HG03565 (cell line): ENCODE data around the gene GLIPR2.
"Not testable (repeated sequence)": the region's sequence is repeated elsewhere in the genome, so short reads cannot be mapped to it uniquely, and the experiment has no call there.

Experiments used
- ATAC-seq: cut with Tn5 transposase; IDR thresholded peaks from one replicate; pipeline ENCODE4 v1.9.1; 2021; ENCODE audit warnings: mild to moderate bottlenecking, moderate library complexity; ENCODE audit not compliant: unreplicated experiment

The GLIPR2 gene

DNA sequence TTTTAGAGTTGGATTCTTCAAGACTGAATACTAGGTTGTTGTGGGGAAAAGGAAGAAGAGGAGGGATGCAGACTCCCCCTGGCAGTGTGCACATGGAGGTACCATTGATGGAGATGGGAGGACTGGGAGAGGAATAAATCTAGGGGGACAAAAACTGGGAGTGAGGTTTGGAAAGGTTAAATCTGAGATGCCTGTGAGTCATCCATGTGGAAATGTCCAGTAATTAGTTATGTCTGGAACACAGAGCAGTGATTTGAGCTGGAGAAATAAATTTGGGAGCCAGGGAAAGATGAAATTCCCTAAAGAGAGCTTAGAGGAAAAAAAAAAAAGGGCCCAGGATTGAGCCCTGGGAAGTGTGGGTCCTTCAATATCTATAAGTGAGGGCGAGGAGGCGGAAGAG, 24.7 kb downstream of the GLIPR2 start:
- ATAC-seq = no peak

DNA sequence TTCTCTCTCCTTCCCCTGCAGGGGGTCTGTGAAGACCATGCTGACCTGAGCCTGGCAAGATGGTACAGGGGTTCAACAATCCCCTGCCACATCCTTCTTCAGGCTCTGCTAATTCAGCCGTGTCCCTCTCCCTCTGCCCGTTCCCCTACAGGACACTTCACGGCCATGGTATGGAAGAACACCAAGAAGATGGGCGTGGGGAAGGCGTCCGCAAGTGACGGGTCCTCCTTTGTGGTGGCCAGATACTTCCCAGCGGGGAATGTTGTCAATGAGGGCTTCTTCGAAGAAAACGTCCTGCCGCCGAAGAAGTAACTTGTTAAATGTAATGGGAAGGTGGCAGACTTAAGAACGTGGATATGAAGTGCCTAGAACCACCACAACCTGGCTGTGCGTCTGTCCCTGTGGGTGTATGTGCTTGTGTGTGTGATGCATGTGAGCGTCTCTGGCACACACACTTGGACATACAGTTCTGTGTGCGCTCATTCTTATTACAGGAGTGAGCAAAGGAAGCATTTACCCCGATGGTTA, 25.7 kb downstream of the GLIPR2 start:
- ATAC-seq = no peak

DNA sequence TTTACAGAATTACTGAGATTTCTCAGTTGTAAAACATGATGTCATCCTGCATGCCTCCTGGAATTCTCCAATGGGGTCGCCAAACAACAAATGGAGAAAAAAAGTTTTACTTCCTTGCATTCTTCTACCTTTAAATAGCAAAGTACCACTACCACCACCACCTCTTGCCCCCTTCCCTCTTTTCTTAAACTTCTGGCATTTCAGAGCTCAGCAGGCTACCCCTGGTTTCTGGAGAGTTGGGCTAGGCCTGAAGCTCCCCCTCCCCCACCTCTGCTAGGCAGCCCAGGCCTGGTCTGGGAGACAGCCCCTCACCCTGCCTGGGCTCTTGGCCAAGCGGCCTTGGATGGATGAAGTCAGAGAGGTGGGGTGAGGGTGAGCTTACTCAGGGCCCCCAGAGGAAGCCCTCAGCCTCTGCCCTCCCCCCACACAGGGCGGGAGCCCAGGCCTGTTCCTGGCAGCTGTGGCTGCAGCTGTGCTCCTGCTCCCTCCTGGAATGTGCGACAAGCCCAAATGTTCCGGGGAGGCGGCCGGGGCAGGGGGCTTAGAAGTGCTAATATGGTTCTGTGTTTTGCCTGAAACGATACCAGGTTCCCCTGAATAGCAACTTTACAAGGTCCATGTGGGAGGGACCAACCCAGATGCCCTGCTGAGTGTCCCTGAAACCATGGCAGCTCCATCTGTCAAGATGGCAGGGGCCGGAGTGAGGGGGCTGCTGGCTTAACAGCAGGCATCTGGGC, 26.7 kb downstream of the GLIPR2 start:
- ATAC-seq = no peak

DNA sequence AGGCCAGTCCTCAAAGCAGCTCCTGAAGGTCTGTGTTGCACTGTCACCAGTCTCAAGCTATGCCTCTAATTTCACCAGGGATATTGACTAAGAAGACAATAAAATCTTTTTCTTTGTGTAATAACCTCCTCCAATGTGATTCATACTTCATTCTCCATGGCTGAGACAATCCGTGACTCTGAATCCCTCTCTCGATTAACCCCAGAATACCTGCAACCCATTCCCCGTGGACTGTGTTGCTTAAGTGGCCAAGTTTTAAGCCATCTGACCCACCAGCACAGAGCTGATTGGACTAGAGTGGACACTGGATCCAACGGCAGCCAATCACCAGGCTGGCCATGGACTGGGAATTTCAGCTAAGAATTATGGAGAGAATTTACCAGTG, 27.2 kb downstream of the GLIPR2 start:
- ATAC-seq = no peak

DNA sequence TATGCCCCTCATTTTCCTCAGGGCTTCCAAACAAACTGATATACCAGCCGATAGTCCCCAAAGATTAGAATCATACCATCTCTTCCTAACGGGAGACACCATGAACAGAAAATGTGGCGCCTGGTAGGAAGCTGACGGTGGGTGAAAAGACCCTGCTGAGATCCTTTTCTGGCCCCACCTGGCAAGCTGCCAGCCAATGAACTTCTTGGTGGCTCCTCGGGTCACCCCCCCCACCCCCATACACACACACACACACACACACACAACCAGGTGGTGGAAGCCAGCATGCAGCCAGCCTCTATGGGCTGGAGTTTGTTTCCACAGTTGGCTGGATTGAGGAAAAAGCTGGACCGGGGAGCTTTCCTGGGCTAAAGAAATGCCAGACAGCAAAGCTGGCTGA, 27.8 kb downstream of the GLIPR2 start:
- ATAC-seq = no peak

DNA sequence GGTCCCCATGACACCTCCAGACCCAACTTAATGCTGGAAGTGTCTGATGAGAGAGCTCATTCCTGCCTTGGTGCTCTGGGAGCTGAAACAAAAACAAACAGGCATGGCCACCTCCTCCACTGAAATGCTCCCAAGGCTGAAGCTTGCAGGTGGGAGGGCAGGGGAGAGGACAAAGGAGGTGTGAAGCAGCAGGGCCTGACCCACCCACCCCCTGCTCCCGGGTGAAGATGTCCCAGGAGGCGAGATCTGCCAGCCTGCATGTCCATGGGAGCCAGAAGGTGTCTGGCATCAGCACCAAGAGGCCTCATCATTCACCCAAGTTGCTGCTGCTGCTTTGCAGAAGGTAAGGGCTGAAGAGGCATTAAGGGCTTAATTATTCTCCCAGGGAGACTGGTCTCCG, 28.5 kb downstream of the GLIPR2 start:
- no peak for ATAC-seq

DNA sequence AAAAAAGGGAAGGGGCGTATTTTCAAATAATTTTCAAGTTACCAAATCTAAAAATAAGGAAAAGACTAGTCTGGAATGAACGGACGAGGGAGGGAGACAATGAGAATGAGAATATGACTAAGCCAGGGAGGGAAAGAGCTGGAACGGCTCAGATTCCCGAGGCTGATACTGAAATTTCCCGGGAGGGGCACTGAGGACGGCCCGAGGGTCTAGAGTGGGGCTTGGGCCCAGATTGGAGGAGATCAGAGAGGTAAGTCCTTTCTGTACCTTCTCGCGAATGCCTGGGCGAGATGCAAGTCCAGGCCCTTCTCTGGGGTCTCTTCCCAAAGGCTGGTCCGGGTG, 29.3 kb downstream of the GLIPR2 start:
- no peak for ATAC-seq

DNA sequence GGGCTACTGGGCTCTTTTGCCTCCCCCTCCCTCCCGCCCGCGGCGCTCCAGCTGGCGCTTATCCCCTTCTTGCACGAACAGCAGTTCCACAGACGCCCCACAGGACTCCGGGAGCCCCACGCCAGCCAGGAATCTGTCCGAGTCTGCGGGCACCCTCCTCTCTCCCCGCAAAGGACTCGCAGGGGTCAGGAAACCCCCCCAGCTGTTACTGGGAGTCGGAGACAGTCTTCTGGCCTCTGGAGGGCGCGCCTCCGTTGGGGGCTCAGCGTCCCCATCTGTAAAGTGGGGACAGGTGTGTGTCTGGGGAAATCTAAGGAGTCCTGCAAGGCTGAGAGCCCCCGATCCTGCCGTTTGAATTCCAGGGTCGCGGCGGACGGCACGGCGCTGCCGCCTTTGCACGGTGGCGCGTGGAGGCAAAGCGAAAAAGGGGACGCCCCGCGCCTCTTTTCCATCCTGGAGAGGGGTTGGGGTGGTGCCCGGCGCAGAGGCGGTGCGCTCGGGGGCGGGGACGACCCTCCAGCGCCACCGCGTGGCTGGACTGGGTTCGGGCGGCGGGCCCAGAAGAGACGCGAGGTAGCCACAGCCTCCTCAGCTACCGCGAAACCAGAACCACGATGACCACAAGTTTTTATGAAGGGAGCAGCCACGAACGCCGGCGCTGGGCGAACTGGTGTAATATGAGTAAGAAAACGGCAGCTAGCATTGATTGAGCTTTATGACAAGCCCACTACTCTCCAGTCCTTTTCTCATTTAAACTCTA, 29.8 kb downstream of the GLIPR2 start:
- ATAC-seq = peak; percentile 68

DNA sequence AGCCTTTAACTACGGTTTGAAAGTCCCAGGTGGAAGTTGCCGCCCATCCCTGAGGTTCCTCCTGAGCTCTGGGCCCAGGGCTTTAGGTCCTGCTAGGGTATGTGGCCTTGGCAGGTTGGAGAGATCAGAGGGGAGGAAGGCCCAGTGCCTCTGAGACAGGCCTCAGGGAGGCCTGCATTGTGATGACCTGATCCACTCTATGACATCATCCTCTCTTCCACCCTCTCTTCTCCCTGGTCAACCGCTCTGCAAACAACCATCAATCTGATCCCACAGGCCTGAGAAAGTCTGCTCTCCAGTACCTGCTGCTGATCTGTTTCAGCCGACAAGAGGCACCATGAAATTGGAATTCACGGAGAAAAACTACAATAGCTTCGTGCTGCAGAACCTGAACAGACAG, 32.6 kb downstream of the GLIPR2 start, which contains the start of gene CCIN:
Gene CCIN, plus strand, starts transcription at position 223 of the 400 bp plus-strand sequence. Its CDS starts 115 bp downstream, at position 338.
- no peak for ATAC-seq

DNA sequence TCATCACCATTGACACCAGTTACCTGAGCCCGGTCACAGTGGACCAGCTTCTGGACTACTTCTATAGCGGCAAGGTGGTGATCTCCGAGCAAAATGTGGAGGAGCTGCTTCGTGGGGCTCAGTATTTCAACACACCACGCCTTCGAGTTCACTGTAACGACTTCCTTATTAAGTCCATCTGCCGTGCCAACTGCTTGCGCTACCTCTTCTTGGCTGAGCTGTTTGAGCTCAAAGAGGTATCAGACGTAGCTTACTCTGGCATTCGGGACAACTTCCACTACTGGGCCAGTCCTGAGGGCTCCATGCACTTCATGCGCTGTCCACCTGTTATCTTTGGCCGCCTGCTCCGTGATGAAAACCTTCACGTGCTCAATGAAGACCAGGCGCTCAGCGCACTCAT, 33.2 kb downstream of the GLIPR2 start:
- ATAC-seq = no peak

DNA sequence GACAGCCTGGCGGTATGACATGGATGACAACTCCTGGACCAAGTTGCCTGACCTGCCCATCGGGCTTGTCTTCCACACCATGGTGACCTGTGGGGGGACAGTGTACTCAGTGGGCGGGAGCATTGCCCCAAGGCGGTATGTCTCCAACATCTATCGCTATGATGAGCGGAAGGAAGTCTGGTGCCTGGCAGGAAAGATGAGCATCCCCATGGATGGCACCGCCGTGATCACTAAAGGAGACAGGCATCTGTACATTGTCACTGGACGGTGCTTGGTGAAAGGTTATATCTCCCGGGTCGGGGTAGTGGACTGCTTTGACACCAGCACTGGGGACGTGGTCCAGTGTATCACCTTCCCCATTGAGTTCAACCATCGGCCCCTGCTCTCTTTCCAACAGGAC, 34.0 kb downstream of the GLIPR2 start:
- no peak for ATAC-seq

DNA sequence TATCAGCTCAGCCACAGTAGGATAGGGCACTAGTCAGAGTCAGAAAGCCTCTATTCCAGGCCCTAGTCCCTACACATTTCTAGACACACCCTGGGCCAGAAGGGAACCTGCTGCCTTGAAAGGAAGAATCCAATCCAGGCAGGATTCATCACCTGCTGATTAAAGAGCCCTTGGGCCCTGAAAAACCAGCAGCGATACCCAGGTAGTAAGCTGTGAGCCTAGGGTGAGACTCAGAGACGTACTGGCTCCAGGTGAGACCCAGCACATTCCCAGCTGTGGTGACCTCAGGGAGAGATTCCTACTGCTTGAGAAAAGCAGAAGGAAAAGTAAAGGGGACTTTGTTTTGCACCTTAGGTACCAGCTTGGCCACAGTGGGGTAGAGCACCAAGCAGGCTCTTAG, 37.3 kb downstream of the GLIPR2 start:
- ATAC-seq = no peak

DNA sequence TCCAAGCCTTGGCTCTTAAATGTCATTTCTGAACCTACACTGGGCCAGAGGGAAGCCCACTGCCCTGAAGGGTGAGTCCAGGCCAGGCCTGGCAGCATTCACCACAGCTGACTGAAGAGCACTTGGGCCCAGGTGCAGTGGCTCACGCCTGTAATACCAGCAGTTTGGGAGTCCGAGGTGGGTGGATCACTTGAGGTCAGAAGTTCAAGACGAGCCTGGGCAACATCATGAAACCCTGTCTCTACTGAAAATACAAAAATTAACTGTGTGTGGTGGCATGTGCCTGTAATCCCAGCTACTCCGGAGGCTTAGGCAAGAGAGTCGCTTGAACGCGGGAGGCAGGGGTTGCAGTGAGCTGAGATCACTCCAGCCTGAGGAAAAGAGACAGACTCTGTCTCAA, 37.7 kb downstream of the GLIPR2 start:
- ATAC-seq = no peak

DNA sequence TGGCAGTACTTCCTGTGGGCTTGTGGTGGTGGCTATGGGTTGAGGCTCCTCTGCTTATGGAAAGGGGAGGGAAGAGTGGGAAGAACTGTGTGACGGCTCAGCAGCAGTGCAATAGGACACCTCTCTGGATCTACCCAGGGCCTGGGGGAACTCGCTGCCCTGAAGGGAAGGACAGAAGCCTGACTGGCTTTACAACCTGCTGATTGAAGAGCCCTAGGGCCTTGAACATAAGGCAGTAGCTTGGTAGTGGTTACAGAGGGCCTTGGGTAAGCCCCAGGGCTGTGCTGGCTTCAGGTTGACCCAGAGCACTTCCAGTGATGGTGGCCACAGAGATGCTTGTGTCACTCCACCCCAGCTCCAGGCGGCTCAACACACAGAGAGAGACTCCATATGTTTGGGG, 38.2 kb downstream of the GLIPR2 start:
- no peak for ATAC-seq

DNA sequence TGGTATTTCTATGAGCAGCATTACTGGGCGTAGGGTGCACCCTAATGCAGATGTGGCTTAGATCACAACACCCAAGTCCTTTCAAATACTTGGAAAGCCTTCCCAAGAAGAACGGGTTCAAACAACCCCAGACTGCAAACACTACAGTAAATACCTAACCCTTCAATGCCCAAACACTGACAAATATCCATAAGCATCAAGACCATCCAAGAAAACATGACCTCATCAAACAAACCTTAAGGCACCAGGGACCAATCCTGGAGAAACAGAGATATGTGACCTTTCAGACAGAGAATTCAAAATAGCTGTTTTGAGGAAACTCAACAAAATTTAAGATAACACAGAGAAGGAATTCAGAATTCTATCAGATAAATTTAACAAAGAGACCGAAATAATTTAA, 38.7 kb downstream of the GLIPR2 start:
- not testable (repeated sequence) for ATAC-seq

DNA sequence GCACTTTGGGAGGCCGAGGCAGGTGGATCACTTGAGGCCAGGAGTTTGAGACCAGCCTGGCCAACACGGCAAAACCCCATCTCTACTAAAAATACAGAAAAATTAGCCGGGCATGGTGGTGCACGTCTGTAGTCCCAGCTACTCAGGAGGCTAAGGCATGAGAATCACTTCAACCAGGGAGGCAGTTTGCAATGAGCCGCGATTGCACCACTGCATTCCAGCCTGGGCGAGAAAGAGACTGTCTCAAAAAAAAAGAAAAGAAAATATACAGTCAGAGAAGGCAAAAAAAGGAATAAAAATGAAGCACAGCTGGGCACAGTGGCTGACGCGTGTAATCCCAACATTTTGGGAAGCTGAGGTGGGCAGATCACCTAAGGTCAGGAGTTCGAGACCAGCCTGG, 40.0 kb downstream of the GLIPR2 start:
- ATAC-seq = not testable (repeated sequence)

DNA sequence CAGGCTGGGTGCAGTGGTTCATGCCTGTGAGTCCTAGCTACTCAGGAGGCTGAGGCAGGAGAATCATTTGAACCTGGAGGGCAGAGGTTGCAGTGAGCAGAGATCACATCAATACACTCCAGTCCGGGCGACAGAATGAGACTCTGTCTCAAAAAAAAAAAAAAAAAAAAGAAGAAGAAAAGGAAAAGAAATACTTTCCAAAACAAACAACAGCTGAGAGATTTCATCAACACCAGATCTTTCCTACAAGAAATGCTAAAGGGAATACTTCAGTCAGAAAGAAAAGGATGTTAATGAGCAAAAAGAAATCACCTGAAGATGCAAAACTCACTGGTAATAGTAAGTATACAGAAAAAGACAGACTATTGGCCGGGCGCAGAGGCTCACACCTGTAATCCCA, 41.0 kb downstream of the GLIPR2 start:
- ATAC-seq = no peak

DNA sequence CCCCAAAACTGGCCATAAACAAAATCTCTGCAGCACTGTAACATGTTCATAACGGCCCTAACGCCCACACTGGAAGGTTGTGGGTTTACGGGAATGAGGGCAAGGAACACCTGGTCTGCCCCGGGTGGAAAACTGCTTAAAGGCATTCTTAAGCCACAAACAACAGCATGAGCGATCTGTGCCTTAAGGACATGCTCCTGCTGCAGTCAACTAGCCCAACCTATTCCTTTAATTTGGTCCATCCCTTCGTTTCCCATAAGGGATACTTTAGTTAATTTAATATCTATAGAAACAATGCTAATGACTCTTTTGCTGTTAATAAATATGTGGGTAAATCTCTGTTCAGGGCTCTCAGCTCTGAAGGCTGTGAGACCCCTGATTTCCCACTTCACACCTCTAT, 43.7 kb downstream of the GLIPR2 start:
- not testable (repeated sequence) for ATAC-seq

DNA sequence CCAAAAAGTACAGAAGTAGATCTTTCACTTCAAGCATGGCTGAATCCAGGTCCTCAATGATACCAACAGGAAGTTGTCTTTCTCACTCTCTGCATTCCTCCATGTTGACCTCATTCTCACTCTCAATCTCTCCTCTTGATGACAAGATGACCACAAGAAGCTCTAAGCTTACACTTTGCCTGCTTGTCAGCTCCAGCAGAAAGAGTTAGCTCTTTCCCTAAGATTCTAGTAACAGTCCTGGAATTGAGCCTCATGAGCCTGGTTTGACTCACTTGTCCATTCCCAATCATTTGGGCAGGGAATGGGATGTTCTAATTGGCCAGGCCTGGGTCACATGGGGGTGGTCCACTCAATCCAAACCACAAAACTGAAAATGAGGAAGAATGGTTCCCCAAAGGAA, 50.9 kb downstream of the GLIPR2 start:
- no peak for ATAC-seq

DNA sequence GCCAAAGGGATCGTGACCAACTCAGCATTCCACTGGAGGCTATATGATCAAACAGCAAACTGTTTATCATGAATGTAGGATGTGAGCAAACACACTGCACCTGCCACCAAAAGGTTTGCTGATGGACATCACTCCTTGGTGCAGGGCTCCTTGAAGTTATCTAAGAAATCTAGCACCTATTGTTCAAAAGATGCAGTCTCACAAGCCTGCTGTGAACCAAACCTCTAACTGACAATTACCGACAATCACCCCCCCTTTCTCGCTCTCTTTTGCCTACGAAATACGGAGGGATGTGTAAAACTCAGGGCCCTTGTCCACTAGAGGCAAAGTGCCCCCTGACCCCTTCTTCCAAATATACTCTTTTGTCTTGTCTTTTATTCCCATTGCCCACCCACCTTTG, 51.7 kb downstream of the GLIPR2 start:
- ATAC-seq = no peak

DNA sequence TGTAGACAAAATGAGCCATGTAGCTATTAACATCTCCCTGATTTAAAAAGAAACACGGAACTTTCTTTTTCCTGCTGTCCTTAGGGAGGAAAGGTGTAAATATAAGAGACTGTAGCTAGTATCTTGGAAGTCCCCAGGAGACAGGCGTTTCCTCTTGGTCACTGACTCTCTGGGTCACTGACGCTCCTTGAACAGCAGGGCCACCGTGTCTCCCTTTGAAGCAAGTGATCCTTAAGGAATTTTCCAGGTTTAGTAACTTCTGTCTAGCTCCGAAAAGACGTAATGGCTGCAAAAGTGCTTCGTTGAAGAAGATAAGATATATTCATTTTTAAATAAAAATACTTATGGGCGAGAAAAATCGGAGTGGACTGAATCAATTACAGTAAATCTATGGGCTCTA, 53.4 kb downstream of the GLIPR2 start:
- no peak for ATAC-seq
